Activated CD4-positive, alpha-beta T cell treated with anti-CD3 and anti-CD28 coated beads for 36 hours (primary cell): ENCODE results near the gene MFAP2. TPM values are rescaled to one million over a fixed set of nuclear protein-coding genes. Genes with fewer than 3 reads are reported as not detected.

Source experiments
- ATAC-seq: fragments of 200-7000 bp; cut with Tn5 transposase; one replicate; pipeline ENCODE4 v1.10.0; 2021; ENCODE audit warnings: mild to moderate bottlenecking, moderate library complexity
- CTCF ChIA-PET: fragments of 350-600 bp; sonication (Branson Sonifier 250); formaldehyde crosslinking; loops from one replicate; lab custom pipeline; 2021; ENCODE audit warnings: antibody characterized with exemption; lab: Charles Lee
- POLR2A ChIA-PET: fragments of 350-600 bp; sonication (Branson Sonifier 250); formaldehyde crosslinking; loops from one replicate; lab custom pipeline; 2021; ENCODE audit warnings: antibody characterized with exemption, inconsistent platforms; lab: Charles Lee
- DNase-seq: peaks from one replicate; pipeline ENCODE4 v3.0.0-alpha.2; 2020
- H3K27ac Mint-ChIP-seq: one replicate; pipeline ENCODE4 v1.8.0; 2021; ENCODE audit warnings: mixed read lengths
- H3K27me3 Mint-ChIP-seq: one replicate; pipeline ENCODE4 v1.8.0; 2021; ENCODE audit warnings: mixed read lengths
- H3K36me3 Mint-ChIP-seq: one replicate; pipeline ENCODE4 v1.8.0; 2021; ENCODE audit warnings: low read depth, mixed read lengths
- H3K4me1 Mint-ChIP-seq: one replicate; pipeline ENCODE4 v1.8.0; 2021; ENCODE audit warnings: mixed read lengths
- H3K4me3 Mint-ChIP-seq: one replicate; pipeline ENCODE4 v1.8.0; 2021; ENCODE audit warnings: mild to moderate bottlenecking, moderate library complexity, mixed read lengths
- H3K9me3 Mint-ChIP-seq: one replicate; pipeline ENCODE4 v1.8.0; 2021; ENCODE audit warnings: low read depth, mixed read lengths
- intact Hi-C, 2 experiments: fragments of 100-400 bp; cut with DNase I in 1 of 2; cut with micrococcal nuclease in 1 of 2; formaldehyde crosslinking; loops; one replicate each; pipeline versions ENCODE4 v1.14.2 to v1.15.1; 2022 to 2024; cut with DNase I, micrococcal nuclease
- total RNA-seq, 2 experiments: library from RNA; stranded (reverse); gene quantifications; one replicate each; pipeline ENCODE4 v1.2.3, GENCODE V29; 2021

MFAP2 gene
- total RNA-seq, 2 experiments from 2014 or later: not detected

GRCh38 chr1:17007121-17007520, 26.7 kb upstream of the MFAP2 start:
- Mint-ChIP-seq H3K4me1 (peaks cover 18% of the 10 kb centered on the region), H3K4me3 (no peak overlapping the region), H3K36me3 (no peaks in the 10 kb centered on the region), H3K9me3 (no peaks in the 10 kb centered on the region), H3K27me3 (no peaks in the 10 kb centered on the region), H3K27ac (no peak overlapping the region)
- ATAC-seq (no peak), DNase-seq (no peak)
- CTCF ChIA-PET: no interaction called here
- intact Hi-C loops: loop anchor here in 1 of 2 experiments (5.0 kb wide), 1 partner anchor 45 kb away; no protein-coding TSS in a partner anchor
- POLR2A ChIA-PET: interaction anchor here (0.6 kb wide), 1 partner anchor 66 kb away, joined by 3 read pairs; no protein-coding TSS in a partner anchor

- POLR2A ChIA-PET: no interaction called here
These were observed 24.9 kb upstream of the MFAP2 start for GRCh38 chr1:17005365-17005740.

GRCh38 chr1:17004466-17005364, 24.3 kb upstream of the MFAP2 start:
- H3K27ac Mint-ChIP-seq: no peak overlapping the region
- peaks cover 3% of the 10 kb centered on the region for H3K4me1 Mint-ChIP-seq
- H3K36me3 Mint-ChIP-seq: peaks cover under 1% of the 10 kb centered on the region
- ChIA-PET CTCF (no interaction called here), POLR2A (no interaction called here)
- H3K4me3 Mint-ChIP-seq: no peak overlapping the region
- no peak for DNase-seq
- no peaks in the 10 kb centered on the region for H3K9me3 Mint-ChIP-seq
- no peaks in the 10 kb centered on the region for H3K27me3 Mint-ChIP-seq
- intact Hi-C loops: loop anchor here in 1 of 2 experiments (5.0 kb wide), 1 partner anchor 42 kb away; no protein-coding TSS in a partner anchor
- no peak for ATAC-seq

More at GRCh38 chr1:17005365-17005740, 24.9 kb upstream of the MFAP2 start:
- H3K4me1 Mint-ChIP-seq: peaks cover 8% of the 10 kb centered on the region
- H3K36me3 Mint-ChIP-seq: no peaks in the 10 kb centered on the region
- intact Hi-C loops: loop anchor here in 1 of 2 experiments (5.0 kb wide), 1 partner anchor 43 kb away; no protein-coding TSS in a partner anchor
- H3K4me3 Mint-ChIP-seq: no peak overlapping the region
- no peak for ATAC-seq
- no peak overlapping the region for H3K27ac Mint-ChIP-seq
- H3K9me3 Mint-ChIP-seq: no peaks in the 10 kb centered on the region
- DNase-seq: no peak
- H3K27me3 Mint-ChIP-seq: no peaks in the 10 kb centered on the region
- CTCF ChIA-PET: no interaction called here

GRCh38 chr1:17002524-17002902, 22.1 kb upstream of the MFAP2 start:
- POLR2A ChIA-PET: no interaction called here
- peaks cover 10% of the 10 kb centered on the region for H3K36me3 Mint-ChIP-seq
- intact Hi-C loops: no loop called here
- no peak overlapping the region for H3K27ac Mint-ChIP-seq
- H3K4me1 Mint-ChIP-seq: no peaks in the 10 kb centered on the region
- H3K9me3 Mint-ChIP-seq: no peaks in the 10 kb centered on the region
- no peak for ATAC-seq
- H3K4me3 Mint-ChIP-seq: no peak overlapping the region
- no peaks in the 10 kb centered on the region for H3K27me3 Mint-ChIP-seq
- no peak for DNase-seq
- CTCF ChIA-PET: interaction anchor here (0.5 kb wide), 1 partner anchor 10 kb away, joined by 4 read pairs; no protein-coding TSS in a partner anchor

DNA sequence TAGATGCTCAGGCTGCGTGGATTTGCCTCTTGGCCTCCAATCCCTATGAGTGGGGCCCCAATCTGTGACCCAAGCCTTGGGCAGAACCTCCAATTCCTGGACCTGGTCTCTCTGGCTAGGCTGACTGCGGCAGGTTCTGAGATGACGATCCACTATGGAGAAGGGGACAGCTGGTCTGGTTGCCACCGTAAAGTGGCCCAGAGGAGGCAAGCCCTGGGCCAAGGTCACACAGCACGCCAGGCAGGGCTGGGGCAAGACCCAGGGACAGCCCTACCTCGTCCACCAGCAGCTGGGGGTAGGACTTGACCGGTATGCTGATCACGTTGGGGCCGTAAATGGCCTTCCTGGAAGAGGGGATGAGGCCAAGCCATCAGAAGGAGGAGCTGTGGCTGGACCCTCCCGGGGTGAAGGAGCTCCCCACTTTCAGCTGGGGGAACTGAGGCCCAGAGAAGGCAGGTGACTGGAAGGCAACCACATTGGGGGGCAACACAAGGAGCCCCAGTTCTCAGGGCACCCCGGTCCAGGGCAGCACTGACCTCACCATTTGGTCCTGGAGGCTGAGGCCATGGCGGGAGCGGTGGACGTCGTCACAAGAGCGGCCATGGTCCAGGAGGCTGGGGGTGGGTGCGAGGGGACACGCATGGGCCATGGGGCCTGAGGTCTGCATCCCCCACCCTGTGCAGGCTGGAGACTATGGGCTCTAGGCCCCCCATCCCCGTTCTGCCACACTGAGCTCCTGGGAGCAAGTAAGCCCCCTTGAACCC, 21.5 kb upstream of the MFAP2 start:
- Mint-ChIP-seq H3K27me3 (no peaks in the 10 kb centered on the region), H3K4me3 (no peak overlapping the region), H3K36me3 (peaks cover 11% of the 10 kb centered on the region), H3K27ac (no peak overlapping the region), H3K4me1 (no peaks in the 10 kb centered on the region), H3K9me3 (no peaks in the 10 kb centered on the region)
- ATAC-seq (no peak), DNase-seq (no peak)
- ChIA-PET CTCF (no interaction called here), POLR2A (interaction anchor here (0.6 kb wide), 1 partner anchor 304 kb away, joined by 3 read pairs; no protein-coding TSS in a partner anchor)
- intact Hi-C loops: no loop called here

GRCh38 chr1:16999863-17000262, 19.4 kb upstream of the MFAP2 start:
- Mint-ChIP-seq H3K27ac (no peak overlapping the region), H3K4me1 (no peaks in the 10 kb centered on the region), H3K27me3 (no peaks in the 10 kb centered on the region), H3K36me3 (peaks cover 15% of the 10 kb centered on the region), H3K9me3 (no peaks in the 10 kb centered on the region), H3K4me3 (no peak overlapping the region)
- ChIA-PET CTCF (no interaction called here), POLR2A (interaction anchor here (0.6 to 0.7 kb wide), 2 partner anchors 292 to 595 kb away, joined by 3 to 6 read pairs; no protein-coding TSS in a partner anchor)
- intact Hi-C loops: no loop called here
- DNase-seq: no peak
- no peak for ATAC-seq

GRCh38 chr1:16998589-16998988, 18.2 kb upstream of the MFAP2 start:
- ChIA-PET CTCF (no interaction called here), POLR2A (no interaction called here)
- DNase-seq (no peak), ATAC-seq (no peak)
- no peak overlapping the region for H3K4me3 Mint-ChIP-seq
- H3K4me1 Mint-ChIP-seq: no peaks in the 10 kb centered on the region
- no peak overlapping the region for H3K27ac Mint-ChIP-seq
- no peaks in the 10 kb centered on the region for H3K9me3 Mint-ChIP-seq
- intact Hi-C loops: no loop called here
- peaks cover 16% of the 10 kb centered on the region for H3K36me3 Mint-ChIP-seq
- no peaks in the 10 kb centered on the region for H3K27me3 Mint-ChIP-seq

DNA sequence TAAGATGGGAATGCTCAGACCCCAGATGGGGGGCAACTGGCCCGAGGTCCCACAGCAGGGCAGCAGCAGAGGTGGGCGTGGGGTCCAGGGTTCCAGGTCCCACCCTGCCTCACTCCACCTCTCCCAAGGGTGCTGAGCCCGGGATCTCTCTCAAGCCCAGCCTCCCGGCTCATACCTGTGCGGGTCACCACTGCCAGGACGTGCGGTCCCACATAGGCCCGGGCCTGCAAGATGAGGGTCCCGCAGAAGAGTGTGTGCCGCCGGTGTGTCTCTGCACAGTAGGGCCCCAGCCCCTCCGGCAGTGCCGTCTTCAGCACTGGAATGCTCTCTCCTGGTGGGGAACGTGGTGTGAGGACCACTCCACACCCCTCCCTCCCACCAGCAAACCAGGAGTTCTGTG, 16.4 kb upstream of the MFAP2 start:
- Mint-ChIP-seq H3K27me3 (no peaks in the 10 kb centered on the region), H3K4me1 (no peaks in the 10 kb centered on the region), H3K4me3 (no peak overlapping the region), H3K36me3 (peaks cover 16% of the 10 kb centered on the region), H3K27ac (no peak overlapping the region), H3K9me3 (no peaks in the 10 kb centered on the region)
- DNase-seq (no peak), ATAC-seq (no peak)
- POLR2A ChIA-PET: no interaction called here
- intact Hi-C loops: no loop called here
- CTCF ChIA-PET: no interaction called here

- POLR2A ChIA-PET: no interaction called here
These were observed 13.2 kb upstream of the MFAP2 start for GRCh38 chr1:16993521-16994038.

DNA sequence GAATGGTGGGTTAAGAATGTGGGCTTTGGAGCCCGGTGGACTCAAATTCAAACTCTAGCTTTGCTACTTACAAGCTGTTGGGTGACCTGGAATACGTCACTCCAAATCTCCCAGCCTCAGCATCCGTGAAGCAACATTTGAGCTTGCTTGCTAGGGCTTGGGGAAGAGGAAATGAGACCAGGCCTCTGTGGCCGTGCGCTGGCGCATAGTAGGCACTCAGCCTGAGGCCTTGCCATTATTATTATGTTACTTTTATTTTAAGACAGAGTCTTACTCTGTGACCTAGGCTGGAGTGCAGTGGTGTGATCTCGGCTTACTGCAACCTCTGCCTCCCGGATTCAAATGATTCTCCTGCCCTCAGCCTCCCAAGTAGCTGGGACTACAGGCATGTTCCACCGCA, 12.3 kb upstream of the MFAP2 start:
- ATAC-seq (no peak), DNase-seq (no peak)
- H3K27ac Mint-ChIP-seq: no peak overlapping the region
- no peak overlapping the region for H3K4me3 Mint-ChIP-seq
- no peaks in the 10 kb centered on the region for H3K9me3 Mint-ChIP-seq
- no peaks in the 10 kb centered on the region for H3K27me3 Mint-ChIP-seq
- POLR2A ChIA-PET: no interaction called here
- CTCF ChIA-PET: interaction anchor here (0.6 to 0.8 kb wide), 3 partner anchors 10 to 292 kb away, joined by 3 to 4 read pairs (median 3); no protein-coding TSS in a partner anchor
- peaks cover 14% of the 10 kb centered on the region for H3K36me3 Mint-ChIP-seq
- no peaks in the 10 kb centered on the region for H3K4me1 Mint-ChIP-seq
- intact Hi-C loops: no loop called here

More at GRCh38 chr1:16993521-16994038, 13.2 kb upstream of the MFAP2 start:
- Mint-ChIP-seq H3K4me3 (no peak overlapping the region), H3K27ac (no peak overlapping the region), H3K27me3 (no peaks in the 10 kb centered on the region), H3K9me3 (no peaks in the 10 kb centered on the region), H3K36me3 (peaks cover 13% of the 10 kb centered on the region), H3K4me1 (no peaks in the 10 kb centered on the region)
- DNase-seq (no peak), ATAC-seq (no peak)
- CTCF ChIA-PET: no interaction called here
- intact Hi-C loops: no loop called here

DNA sequence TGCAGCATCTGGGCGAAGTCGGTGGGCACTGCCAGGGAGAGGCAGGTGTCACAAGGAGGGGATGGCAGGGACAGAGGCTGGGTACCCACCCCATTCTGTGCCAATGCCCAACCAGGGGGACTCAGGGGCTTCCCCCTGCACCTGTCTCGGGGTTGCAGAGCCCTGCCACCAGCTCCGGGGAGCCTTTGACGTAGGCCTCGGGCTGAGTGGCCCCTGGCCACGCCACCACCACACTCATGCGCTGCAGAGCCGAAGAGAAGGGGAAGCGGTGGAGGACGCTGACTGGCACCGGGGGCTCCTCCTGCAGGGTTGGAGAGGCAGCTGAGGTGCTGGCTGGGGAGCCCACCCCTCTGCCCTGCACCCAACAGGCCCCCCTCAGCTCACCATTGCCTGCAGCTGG, 11.7 kb upstream of the MFAP2 start:
- no peaks in the 10 kb centered on the region for H3K9me3 Mint-ChIP-seq
- intact Hi-C loops: no loop called here
- H3K27ac Mint-ChIP-seq: no peak overlapping the region
- ChIA-PET POLR2A (no interaction called here), CTCF (interaction anchor here (0.6 to 0.8 kb wide), 3 partner anchors 11 to 283 kb away, joined by 3 to 4 read pairs (median 3); no protein-coding TSS in a partner anchor)
- H3K36me3 Mint-ChIP-seq: peaks cover 17% of the 10 kb centered on the region
- no peaks in the 10 kb centered on the region for H3K4me1 Mint-ChIP-seq
- DNase-seq (no peak), ATAC-seq (no peak)
- H3K4me3 Mint-ChIP-seq: no peak overlapping the region
- no peaks in the 10 kb centered on the region for H3K27me3 Mint-ChIP-seq
